ENCODE data around the gene C14orf93.

C14orf93 gene, protein sequence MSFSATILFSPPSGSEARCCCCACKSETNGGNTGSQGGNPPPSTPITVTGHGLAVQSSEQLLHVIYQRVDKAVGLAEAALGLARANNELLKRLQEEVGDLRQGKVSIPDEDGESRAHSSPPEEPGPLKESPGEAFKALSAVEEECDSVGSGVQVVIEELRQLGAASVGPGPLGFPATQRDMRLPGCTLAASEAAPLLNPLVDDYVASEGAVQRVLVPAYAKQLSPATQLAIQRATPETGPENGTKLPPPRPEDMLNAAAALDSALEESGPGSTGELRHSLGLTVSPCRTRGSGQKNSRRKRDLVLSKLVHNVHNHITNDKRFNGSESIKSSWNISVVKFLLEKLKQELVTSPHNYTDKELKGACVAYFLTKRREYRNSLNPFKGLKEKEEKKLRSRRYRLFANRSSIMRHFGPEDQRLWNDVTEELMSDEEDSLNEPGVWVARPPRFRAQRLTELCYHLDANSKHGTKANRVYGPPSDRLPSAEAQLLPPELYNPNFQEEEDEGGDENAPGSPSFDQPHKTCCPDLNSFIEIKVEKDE

DNA sequence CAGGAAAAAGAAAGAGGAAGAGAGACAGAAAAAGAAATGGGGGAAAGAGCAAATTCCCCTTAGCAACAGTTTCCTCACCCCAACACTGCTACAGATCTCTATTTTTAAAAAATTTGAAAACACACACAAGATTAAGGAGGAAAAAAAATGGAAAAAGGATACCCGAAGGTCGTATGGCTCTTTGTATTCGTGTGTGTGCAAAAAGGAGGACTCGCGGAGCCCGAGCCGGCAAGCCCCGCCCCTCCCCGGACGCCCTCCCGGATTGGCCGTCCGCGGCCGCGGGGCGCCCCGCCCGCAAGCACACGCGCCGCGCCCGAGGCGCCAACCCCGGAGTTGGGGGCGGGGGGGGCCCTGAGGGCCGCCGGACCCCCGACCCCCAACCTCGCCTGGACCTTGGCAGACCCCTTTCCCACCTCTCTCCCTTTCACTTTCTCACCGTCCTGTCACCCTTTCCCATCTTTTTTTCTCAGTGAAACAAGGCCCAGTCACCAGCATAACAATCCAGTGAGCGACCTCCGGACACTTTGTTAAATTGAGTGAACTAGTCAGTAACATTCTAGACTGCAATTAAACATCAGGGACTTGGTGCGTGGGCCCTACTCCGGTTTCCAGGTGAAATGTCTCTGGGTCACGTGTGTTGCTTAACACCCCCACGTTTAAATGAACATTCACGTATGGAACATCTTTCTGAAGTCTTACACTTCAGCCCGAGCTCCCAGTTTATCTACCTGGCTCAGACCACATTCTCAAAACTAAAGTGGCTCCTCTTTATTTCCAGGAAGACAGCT lies at the start of gene C14orf93:
TSS of gene C14orf93 (minus strand) at position 205 of the 788 bp plus-strand sequence. CDS start 11,120 bp downstream, outside the sequence.
- peak; percentile 91 for DNase-seq (ENCODE audit: low spot score)

DNA sequence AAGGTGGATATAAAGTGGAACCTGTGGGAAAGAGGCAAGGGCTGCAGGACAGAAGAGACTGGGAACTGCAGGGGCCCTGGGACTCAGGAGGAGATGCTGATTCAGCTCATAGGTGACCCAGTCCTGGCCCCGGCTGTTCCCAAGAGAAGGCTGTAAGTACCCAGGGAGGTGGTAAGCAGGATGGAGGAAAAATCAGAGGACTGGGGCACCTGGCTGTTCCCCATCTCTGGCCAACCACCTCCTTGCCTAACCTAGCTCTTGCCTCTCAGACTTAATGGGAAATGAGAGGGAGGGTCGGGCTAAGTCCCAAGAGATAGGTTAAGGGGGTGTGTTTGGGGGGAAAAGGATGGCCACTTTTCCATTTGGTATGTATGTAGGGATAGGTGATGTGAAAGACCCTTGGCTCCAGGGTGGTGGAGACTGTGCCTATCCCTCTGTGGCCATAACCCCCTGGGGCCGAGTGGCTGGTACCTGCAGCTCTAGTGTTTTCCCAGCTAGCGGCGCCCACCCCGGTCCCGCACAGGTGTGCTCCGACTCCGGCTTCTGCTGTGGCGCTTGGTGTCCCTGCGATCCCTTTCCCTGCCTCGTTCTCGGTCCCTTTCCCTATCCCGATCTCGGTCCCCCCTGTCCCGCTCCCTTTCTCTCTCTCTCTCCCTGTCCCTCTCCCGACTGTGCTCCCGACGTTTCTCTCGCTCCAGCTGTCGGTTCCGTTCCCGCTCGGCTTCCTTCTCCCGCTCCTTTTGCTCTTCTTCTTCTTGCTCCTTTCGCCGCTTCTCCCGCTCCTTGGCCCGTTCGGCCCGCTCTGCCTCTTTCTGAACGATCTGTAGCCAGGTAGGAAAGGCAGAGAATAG lies 48.9 kb upstream of the C14orf93 start:
- no peak for DNase-seq (ENCODE audit: low spot score)

DNA sequence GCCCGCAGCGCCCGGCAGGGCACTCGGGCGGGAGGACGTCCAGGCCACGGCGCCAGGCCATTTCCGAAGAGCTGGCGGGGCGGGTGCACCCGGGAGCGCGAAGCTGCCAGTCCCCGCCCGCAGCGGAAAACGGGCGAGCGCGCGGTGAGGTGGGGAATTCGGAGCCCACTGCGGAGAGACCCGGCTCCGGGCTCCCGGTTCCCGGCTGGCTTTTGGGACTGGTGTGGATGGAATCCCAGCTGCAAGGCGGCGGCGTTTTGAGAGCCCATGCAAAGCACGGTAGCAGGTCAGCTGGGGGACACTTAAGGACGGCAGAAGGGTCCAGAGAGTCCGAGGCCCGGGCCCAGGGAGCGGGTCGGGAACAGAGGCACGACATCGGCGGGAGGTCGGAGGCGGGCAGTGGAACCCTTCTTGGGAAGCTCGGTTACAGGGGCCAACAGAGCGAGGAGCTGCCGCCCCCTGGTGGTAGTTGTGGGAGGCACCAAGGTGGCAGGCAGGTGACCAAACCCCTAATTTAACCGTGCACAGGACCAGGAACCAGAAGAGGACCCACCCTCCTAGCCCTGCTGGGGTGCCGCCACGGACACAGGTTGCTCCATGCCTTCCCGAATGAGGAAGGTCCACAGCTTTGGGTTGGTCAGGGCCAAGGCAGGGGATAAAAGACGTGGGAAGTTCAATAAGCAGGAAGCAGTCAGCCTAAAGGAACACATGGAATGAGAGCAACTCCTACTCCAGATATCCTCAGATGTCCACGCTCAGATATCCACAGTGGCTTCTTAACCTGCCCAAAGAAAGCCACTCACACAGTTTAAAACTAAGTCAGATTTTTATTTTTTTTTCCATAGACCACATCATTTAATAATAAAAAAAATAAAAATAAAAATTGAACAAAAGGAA lies 48.1 kb upstream of the C14orf93 start:
- DNase-seq (ENCODE audit: low spot score) = peak; percentile 90

DNA sequence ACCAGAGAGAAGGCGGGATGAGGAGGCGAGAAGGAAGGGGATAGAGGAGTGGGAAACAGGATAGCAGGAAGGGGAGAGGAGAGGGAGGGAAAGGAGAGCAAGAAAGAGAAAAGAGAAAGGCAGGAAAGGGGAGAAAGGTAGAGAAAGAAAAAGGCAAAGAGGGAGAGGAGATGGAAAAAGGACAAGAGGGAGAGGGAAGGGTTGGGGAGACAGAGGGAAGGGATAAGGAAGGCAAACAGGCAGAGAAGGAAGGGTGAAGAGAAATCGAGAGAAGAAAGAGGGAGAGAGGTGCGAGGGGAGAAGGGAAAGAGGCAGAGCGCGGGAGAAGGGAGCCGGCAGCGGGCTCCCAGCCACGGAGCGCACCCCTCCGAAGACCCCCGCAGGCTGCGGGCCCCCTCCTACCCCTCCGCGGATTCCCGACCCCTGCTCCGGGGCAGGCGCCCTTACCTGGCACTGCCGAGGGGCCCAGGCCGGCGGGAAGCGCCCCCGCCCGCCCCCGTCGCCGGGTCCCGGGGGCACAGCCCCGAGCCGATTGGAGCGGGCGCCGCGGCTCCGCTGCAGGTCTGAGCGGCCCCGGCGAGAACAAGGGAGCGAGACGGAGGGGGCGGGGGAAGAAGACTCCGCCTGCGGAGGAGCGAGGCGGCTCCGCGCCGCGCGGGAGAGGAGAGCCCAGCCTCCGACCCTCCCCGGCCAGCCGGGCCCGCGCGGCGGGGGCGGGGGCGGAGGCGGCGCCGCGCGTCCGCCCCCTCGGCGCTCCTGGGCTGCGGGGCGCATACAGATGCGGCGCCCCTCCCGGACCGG lies 47.2 kb upstream of the C14orf93 start, which contains the start of gene CDH24:
TSS of gene CDH24 (minus strand) at position 565 of the 801 bp plus-strand sequence. CDS start 1,787 bp downstream, outside the sequence.
- peak; percentile 89 for DNase-seq (ENCODE audit: low spot score)

DNA sequence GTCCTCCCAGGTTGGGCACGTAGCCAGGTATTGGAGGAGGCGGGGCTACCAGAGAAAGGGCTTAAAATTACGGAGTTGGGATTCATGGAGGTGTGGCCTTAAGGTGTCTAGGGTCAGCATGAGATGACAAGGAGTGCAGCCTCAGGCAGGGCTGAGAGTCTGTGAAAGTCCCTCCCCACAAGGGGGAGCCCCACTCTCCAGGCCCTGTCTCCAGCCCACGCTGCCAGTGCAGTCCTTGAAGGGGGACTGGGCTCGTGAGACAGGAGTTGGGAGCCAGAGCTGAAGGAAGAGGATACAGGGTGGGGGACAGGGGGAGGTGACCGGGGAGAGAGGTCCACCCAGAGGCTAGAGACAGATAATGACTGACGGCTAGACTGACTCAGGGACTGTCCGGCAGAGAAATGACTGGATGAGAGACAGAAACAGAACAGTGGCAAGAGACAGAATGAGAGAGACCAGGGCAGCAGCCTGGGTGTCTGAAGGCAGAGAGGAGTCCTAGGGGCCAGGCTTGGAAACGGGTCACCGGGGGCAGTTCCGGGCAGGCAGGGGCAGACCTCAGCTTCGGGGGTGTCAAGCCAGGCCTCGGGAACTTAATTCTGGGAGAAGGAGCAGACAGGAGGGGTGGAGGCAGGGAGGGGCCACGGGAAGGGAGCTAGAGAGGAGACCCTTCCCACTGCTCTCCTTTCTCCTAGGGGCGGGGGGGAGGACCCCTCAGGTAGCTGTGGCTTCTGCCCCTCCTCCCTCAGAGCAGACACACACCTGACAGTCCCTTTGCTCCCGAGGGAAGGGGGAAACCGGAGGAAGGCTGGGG lies 46.4 kb upstream of the C14orf93 start:
- peak; percentile 88 for DNase-seq (ENCODE audit: low spot score)

DNA sequence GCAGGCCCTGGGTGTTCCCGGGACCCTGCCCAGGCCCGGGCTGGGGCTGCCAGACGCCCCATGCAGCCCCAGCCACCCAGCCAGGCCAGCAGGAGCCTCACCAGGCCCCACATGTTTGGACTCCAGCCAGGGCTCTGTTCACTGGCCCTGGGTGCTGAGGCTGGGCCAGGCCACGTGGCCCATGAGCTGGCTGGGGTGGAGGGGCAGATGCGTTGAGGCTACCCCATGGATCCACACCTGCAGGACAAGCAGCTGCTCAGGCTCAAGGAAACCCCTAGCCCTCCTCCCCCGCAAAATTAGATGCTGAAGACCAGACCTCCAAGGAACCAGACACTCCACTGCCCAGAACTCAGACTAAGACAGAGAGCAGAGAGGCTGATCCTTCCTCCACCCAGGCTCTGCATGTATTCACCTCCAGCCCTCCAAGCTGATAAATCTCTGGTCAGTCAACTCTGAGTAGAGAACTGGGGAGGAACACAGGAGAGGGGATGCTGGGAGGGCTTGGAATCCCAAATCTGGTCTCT lies 45.7 kb upstream of the C14orf93 start:
- no peak for DNase-seq (ENCODE audit: low spot score)

DNA sequence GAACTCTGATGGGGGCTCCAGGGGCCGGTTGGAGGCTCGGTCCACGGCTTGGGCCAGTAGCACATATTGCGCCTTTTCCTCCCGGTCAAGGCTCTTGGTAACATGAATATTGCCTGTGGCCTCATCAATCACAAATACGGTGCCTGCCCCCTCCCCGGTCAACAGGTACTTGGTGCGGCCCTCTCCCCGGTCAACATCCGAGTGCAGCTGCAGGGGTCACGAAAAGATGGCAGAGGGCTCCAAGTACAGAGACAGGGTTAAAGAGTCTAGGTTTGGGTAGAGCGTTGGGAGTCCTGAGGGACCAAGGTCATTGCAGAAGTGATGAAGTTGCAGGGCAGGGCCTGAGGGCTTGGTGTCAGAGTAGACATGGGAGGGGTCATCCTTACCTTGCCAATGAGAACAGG lies 45.2 kb upstream of the C14orf93 start:
- no peak for DNase-seq (ENCODE audit: low spot score)

DNA sequence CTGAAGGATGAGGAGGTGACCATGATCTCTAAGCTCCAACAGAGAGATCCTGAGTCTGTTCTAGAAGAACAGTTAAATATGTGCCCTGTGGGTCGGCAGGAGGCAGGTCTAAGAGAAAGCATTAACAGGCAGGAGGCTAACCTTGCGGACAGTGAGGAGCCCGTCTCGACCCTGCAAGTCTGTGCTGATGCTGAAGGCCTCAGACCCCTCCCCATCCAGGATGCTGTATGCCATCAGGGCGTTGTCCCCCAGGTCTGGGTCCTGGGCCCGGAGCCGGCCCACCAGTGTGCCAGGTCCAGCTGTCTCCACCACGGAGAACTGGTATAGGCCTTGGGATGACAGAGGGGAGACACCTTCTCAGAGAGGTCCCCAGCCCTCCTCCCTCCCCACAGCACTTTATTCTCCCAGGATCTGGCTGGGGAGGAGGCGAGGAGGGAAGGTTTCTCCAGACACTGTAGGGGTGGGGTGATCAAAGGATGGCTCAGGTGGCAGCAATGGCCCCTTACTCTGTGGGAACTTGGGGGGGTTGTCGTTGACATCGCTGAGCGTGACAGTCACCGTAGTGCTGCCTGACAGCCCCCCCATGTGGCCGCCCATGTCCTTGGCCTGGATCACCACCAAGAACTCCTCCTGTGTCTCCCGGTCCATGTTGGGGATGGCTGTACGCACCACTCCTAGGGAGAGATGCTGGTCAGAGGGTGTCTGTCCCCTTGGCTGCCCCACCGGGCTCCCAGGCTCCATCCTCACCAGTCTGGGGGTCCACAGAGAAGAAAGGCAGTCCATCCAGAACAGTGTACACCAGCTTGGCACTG lies 44.3 kb upstream of the C14orf93 start:
- no peak for DNase-seq (ENCODE audit: low spot score)

DNA sequence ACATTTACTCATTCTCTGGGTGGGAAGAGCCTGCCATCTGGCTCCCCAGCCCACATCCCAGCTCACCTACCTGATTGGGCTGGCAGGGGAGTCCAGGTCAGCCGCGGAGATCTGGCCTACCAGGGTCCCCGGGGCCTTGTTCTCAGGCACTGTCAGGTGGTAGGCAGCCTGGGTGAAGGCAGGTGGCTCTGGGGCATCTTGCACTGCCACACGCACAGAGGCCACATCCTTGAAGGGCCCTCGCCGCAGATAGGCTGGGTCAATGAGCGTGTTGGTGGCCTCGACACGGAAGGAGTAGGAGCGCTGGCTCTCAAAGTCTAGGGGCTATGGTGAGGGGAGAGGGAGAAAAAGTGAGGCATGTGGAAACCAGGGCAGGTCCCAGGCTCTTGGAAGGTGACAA lies 43.5 kb upstream of the C14orf93 start:
- DNase-seq (ENCODE audit: low spot score) = no peak

DNA sequence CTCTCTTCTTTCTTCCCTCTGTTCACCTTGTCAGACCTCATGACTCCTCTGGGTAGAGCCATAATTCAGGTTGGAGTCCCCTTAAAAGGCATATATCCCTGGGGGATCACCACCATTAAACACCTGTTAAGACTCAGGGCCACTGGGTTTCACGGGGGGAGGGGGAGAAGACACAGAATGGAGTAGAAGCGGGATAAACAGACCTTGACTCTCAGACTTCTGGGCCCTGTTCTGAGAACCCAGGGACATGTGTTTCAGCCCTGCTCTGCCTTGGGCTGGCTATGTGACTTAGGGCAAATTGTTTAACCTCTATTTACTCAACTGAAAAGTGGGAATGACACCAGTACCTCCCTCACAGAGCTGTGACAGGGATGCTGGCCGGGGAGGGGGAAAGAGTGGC lies 42.7 kb upstream of the C14orf93 start:
- DNase-seq (ENCODE audit: low spot score) = no peak

DNA sequence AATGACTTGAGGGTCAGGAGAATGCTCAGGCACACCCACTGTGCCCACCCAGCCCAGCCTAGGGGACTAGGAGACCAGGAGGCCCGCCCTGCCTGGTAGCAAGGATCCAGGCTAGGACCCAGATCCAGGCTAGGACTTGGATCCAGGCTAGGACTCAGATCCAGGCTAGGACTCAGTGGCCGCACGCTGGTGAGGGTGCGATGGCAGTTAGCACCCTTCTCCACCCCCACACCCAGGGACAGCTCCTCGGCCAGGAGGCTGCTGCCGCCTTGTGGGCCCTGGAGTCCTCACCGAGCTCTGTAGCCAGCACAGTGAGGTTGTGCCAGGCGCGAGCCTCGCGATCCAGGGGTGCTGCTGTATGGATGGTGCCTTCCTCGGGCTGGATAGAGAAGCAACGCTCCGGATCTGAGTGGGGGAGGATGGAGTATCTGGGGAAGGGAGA lies 42.3 kb upstream of the C14orf93 start:
- DNase-seq (ENCODE audit: low spot score) = no peak

DNA sequence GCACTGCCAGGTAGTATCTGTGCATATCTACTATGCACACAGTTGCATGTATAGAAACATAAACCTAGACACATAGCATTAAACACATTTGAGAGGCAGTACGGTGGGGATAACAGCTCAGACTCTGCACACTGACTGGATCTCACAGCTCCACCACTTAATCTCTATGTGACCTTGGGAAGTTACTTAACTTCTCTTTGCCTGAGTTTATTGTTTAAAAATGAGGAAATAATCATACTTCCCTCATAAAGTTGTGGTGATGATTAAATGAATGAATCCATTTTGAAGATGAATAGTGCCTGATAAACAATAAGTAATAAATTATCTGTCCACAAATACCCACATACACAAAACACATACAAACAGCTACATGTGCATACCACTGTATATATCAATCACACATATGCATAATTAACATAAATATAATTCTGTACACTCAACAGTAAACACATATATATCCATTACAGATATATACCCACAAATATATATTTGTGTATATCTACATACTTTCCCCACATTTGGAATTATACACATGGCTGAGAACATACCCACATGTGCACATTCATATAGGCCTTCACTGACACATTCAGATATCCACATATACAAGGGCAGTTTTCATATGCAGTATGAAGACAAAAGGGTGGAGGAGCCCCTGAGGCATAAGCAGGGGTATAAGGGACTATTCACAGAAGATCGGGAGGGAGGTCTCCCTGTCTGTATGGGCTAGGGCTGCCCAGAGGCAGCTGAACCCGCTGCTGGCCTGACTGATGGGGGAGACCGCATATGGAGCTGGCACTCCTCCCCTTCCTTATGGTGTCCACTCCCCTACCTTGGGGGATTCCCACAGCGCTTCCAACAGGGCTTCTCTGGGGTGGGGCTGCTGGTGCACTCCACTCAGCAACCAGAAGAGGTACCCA lies 41.5 kb upstream of the C14orf93 start:
- no peak for DNase-seq (ENCODE audit: low spot score)

DNA sequence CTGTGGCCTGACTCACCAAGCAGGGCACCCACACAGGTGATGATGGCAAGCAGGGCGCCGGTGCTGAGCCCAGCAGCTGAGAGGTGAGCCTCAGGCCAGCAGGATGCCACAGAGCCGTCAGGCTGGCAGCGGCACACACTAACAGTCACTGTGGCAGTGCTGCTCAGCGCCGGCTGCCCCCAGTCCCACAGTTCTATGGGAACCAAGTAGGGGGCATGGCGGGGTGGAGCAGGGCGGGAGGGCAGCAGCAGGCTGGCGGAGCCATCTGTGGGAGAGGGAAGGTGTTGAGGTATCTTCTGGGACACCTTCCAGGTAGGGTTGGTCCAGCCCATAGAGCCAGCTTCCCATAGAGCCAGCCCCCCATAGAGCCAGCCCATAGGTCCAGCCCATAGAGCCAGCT lies 39.1 kb upstream of the C14orf93 start:
- no peak for DNase-seq (ENCODE audit: low spot score)

DNA sequence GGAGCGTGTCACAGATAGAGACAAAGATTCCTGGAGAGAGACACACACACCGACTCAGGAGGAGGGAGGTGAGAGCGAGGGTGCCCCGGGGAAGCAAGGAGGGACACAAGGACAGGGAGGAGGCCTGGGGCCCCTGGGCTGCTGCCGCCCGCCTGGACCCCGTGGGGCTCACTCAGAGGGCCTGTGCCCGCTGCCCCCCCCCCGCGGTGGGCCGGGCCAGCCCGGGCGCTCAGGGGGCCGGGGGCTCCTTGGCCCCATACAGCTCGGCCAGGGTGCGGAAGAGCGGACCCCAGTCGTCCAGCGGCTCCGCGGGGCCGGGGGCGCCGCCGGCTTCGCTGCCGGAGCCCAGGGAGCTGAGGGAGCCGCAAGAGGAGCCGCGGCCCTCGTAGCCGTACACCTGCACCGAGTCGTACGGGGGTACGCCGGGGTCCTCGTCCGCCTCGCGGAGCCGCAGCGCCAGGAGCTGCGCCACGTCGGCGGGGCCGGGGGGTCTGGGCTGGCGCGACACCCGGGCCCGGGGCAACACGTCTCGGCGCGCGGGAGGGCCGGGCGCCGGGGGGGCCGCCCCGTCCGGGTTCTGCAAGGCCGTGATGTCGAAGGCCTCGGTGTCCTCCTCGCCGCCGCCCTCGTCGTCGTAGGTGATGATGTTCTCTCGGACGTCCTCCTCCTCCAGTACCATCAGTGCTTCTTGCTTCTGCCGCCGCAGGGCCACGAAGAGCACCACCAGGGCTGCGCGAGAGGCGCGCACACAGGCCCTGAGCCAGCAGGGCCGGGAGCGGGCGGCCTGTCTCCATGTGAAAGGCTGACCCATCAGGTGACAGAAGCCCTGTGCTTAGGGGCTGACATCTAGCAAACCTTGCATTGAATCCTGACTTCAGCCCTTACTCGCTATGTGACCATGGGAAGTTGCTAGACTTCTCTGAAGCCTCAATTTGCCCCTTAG lies 38.1 kb upstream of the C14orf93 start:
- no peak for DNase-seq (ENCODE audit: low spot score)

DNA sequence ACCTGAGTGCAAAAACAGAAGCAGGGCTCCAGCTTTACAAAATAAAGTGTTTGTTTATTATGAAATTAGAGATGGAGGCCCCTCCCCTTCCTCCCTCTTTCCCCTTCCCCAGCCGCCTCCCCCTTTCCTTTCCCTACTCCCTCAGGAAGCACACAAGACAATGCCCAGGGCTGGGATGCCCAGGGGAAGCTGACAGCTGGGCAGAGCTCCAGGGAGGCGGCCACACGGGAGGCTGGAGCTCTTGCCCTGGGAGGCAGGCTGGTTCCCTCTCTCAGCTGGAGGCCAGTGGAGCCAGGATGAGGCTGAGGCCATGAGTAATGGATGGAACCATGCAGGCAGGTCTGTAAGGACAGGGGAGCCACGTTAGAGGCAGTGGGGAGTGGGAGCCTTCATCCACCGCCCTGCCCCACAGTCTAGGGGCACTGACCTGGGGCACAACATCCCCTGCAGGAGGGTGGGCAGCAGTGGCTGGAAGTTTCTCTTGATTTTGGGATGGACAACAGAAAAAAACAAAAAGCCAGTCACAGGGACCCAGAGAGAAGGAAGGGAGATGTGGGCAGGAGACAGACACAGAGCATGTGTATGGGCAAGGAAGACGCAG lies 37.2 kb upstream of the C14orf93 start:
- DNase-seq (ENCODE audit: low spot score) = no peak
